Stimulated activated CD4-positive, alpha-beta T cell treated with anti-CD3 and anti-CD28 coated beads, Interleukin-15, amount 100 ng/mL, for 48 hours (primary cell): ENCODE results near the gene IFTAP.
"Not testable (repeated sequence)": the region's sequence is repeated elsewhere in the genome, so short reads cannot be mapped to it uniquely, and the experiment has no call there.

Source experiments
- DNase-seq, 2 donors: peaks; one replicate each; pipeline ENCODE4 v3.0.0-alpha.2; 2020; ENCODE audit warnings: low read depth in 2 of 2

Gene IFTAP

GRCh38 chr11:36594316-36594989 lies at the start of gene IFTAP:
TSS of gene IFTAP (plus strand) at chr11:36594502. CDS start at chr11:36610104, 15,602 bp downstream.
- peak in 1 of 2 donors; percentile 8 for DNase-seq

DNA sequence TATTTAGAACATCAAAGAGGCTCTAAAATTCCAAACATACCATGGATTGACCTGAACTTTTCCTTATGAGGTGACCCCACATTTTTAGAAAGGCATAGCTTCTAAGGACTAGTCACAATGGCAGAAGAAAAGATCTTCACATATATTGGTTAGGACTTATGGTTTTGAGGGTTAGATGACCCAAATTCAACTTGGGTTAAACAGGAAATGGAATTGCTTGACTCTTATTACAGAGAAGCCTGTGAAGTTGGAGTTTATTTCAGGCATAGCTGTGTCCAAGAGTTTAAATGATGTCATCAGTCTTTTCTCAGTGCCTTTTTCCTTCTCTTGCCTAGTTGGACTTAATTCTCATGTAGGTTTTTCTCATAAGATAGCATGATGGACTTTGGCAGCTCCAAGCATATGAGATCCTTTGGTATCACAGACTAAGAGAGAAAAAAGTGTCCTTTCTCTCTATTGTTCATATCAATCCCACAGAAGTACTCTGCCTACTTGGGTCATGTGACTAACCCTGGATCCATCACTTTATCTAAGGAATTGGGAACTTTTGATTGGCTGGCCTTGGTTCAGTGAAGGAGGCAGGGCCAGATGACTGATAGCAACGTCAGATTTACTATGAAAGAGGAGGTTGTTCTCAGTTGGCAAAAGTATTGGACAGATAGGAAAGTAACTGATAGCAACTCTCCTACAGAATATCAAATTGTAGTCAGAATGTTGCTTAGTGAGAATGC lies 43.8 kb upstream of the IFTAP start:
- DNase-seq, result no peak

GRCh38 chr11:36557390-36557789 lies 36.9 kb upstream of the IFTAP start:
- DNase-seq, result not testable (repeated sequence)

DNA sequence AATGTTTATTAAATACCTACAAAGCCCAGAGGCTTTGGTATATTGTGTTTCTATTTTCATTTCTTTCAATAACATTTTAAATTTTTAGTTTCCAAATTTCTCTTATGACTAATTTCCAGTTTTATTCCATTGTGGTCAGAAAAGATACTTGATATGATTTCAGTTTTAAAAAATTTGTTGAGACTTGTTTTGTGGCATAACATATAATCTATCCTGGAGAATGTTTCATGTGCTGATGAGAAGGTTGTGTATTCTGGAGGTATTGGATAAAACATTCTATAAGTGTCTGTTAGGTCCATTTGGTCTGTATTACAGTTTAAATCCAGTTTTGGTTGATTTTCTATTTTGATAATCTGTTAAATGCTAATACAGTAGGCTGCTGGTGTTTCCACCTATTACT lies 36.3 kb upstream of the IFTAP start:
- no peak for DNase-seq

GRCh38 chr11:36558571-36559413 lies 35.5 kb upstream of the IFTAP start:
- DNase-seq, result no peak

- peak in 1 of 2 donors; percentile 18 for DNase-seq
Observed at GRCh38 chr11:36564376-36565030, 29.8 kb upstream of the IFTAP start.

DNA sequence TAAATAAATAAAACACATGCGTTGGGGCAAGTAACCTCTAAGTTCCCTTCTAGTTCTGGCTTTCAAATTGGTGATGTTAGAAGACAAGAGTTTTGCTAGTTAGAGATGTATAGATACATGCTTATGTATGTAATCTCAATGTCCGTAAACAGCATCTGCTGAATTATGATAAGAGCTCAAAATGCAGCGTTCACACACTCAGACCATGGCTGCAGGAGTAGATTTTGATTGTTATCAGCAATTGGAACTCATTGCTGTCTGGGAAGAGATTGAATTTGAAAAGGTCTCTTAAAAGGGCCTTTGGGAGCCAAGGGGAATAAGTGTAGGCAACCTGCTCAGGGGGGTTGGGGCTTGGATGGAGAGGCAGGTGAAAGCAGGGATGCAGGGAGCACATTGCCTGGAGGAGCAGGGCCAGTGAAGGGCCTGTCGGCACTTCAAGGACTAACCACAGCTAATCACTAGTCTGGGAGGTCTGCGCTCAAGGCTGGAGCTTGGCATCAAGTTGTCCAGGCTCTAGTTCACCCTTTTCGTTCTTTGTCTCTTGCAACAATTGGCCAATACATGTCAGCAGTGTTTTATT lies 29.2 kb upstream of the IFTAP start:
- no peak for DNase-seq

DNA sequence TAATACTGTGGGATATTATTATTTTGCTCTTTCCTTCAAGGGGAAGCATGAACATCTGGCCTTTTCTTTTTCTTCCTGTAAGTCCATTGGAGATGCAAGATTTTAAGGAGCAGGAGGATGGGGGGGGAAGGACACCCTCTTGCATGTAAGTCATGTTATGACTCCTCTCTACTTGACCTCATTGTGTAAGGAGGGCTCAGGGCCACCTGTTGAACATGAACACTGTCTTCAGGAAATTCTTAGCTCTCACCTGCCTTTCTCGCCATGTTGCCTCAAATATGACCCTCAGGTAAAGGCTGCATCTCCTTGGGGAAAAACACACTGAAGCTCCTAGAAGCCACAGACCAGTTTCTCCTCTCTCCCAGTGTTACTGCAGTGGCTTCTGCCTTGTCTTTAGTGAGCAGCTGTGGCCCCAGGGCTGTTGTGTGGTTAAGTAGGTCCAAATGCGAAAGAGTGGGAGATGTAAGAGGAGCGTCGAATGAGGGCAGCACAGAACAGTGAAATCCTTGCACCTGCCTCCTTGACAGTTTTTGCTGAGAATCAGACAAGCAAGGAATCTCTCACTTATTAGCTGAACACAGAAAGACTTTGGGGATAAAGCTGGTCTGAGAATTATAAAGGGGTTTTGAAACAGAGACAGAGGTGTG lies 27.8 kb upstream of the IFTAP start:
- DNase-seq, result no peak

GRCh38 chr11:36567694-36568093 lies 26.6 kb upstream of the IFTAP start, which contains the start of gene RAG1:
TSS of gene RAG1 (plus strand) at chr11:36568007. CDS start at chr11:36573305, 5,298 bp downstream.
- no peak for DNase-seq

GRCh38 chr11:36569095-36569494 lies 25.2 kb upstream of the IFTAP start:
- no peak for DNase-seq

DNA sequence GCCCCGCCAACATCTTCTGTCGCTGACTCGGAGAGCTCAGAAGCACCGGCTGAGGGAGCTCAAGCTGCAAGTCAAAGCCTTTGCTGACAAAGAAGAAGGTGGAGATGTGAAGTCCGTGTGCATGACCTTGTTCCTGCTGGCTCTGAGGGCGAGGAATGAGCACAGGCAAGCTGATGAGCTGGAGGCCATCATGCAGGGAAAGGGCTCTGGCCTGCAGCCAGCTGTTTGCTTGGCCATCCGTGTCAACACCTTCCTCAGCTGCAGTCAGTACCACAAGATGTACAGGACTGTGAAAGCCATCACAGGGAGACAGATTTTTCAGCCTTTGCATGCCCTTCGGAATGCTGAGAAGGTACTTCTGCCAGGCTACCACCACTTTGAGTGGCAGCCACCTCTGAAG lies 19.8 kb upstream of the IFTAP start:
- DNase-seq, result no peak

DNA sequence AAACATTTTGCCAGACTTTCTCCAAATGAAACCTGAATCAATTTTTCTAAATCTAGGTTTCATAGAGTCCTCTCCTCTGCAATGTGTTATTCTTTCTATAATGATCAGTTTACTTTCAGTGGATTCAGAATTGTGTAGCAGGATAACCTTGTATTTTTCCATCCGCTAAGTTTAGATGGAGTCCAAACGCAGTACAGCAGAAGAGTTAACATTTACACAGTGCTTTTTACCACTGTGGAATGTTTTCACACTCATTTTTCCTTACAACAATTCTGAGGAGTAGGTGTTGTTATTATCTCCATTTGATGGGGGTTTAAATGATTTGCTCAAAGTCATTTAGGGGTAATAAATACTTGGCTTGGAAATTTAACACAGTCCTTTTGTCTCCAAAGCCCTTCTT lies 16.9 kb upstream of the IFTAP start:
- no peak for DNase-seq

GRCh38 chr11:36577859-36578258 lies 16.4 kb upstream of the IFTAP start:
- DNase-seq, result no peak

- no peak for DNase-seq
Observed at GRCh38 chr11:36578458-36578857, 15.8 kb upstream of the IFTAP start.

DNA sequence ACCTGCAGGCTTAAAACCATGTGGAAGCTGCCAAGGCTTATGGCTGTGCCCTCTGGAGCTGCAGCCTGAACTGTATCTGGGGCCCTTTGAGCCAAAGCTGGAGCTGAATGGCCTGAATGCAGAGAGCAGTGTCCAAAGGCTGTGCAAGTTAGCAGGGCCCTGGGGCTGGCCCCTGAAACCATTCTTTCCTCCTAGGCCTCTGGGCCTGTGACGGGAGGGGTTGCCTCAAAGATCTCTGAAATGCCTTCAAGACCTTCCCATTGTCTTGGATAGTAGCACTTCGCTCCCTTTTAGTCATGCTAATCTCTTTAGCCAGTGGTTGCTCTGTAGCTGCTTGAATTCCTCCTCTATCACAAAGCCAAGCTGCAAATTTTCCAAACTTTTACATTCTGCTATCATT lies 12.8 kb upstream of the IFTAP start:
- DNase-seq, result no peak

- DNase-seq, result no peak
Observed at GRCh38 chr11:36583667-36584066, 10.6 kb upstream of the IFTAP start.

DNA sequence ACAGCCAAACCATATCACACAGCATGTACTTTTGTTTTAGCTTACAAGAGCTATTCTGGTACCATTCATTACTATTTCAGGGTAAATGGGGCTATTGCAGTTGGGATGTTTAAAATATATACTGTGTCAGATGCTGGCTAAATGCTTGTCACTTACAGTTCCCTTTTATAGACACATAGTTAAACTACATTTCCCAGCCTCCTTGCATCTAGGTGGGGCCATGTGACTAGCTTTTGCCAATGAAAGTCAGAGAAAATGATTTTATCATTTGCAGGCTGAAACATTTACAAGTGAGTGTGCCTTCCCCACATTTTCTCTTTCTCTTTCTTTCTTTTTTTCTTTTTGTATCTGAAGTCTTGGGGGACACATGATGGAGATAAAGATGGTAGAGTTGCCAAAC lies 7.8 kb upstream of the IFTAP start:
- no peak for DNase-seq

DNA sequence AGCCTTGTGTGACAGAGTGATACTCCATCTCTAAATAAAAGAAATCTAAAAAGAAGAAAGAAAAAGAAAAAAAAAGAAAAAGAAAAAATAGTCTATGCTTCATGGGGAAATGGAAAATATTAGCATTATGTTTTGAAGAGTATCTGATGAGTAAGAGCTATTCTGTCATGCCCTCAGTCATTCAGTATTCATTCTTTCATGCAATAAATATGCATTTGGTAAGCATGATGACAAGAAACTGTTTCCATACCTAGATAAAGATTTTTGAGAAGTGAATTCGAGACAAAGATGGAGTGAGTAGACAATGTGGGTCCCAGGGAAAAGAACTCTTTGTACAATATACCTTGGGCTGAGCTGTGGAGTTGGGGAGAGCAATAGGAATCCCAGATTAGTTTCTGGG lies 6.2 kb upstream of the IFTAP start:
- DNase-seq, result no peak

DNA sequence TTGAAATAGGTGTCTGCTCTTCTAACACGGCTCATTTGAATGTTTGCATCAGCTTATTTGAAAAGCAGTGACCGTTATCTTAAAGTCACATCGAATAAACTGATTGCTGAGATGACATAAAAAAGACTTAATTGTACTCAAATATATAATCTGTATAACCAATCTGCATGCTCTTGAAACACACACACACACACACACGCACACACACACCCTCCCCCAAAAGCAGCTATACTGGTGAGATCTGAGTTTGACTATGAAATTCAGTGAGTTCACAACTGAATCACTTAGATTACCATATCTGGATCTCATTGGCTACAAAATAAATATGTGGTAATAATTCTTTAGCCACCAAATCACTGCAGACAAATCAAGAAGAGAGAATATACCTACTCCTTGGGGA lies 3.8 kb upstream of the IFTAP start:
- DNase-seq, result no peak

GRCh38 chr11:36591433-36591832 lies 2.9 kb upstream of the IFTAP start:
- DNase-seq, result no peak

DNA sequence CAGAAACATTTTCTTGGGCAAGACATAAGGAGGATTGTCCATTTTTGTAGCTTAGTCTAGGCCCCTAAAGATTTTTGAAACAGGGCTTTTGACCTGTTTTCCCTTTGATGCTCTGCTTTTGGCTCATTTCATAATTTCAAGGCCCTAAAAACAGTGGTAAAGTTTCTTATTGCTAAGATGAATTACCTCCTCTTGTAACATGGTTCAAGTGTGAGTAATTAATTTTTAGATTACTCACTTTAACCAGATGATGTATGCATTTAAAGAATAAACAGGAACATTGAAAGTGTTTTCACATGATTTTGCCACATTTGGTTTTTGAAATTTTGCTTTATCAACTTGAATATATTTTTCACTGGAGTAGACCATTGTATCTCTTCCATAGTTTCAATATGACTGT lies 2.6 kb downstream of the IFTAP start:
- DNase-seq, result no peak
